Vagina (tissue), 2 donors: ENCODE results near the gene PAQR7.

Experiments used
- CTCF ChIP-seq, 3 experiments: fragments of 450-650 bp in 2 of 3; fragments of 200-600 bp in 1 of 3; sonication (generic) in 1 of 3; IDR thresholded peaks; one replicate each; pipeline ENCODE4 v1.5.1; 2017 to 2019; ENCODE audit warnings: antibody characterized with exemption in 3 of 3, mild to moderate bottlenecking in 2 of 3, moderate library complexity in 2 of 3
- POLR2AphosphoS5 ChIP-seq, 2 donors: sonication (generic); formaldehyde crosslinking; IDR thresholded peaks; one replicate each; pipeline ENCODE4 v1.9.0; 2017; ENCODE audit warnings: antibody characterized with exemption in 2 of 2, mild to moderate bottlenecking in 2 of 2, low read depth in 1 of 2; ENCODE audit not compliant: insufficient read depth in 1 of 2

GRCh38 chr1:25826571-25826970 lies 48.9 kb downstream of the PAQR7 start:
- TF ChIP-seq CTCF (IDR thresholded peaks at IDR 0.05) (no peak), POLR2AphosphoS5 (IDR thresholded peaks at IDR 0.05; ENCODE audit: insufficient read depth in 1 of 2, low read depth in 1 of 2) (no peak)
